ENCODE measurements around the gene RNF151. TPM values are rescaled to one million over a fixed set of nuclear protein-coding genes. Genes with fewer than 3 reads are reported as not detected.

Gene RNF151
- total and polyA plus RNA-seq, 2 of the 13 experiments (the other 11 are each of a cell fraction or from before 2014, with no cell fraction given), result not detected

DNA sequence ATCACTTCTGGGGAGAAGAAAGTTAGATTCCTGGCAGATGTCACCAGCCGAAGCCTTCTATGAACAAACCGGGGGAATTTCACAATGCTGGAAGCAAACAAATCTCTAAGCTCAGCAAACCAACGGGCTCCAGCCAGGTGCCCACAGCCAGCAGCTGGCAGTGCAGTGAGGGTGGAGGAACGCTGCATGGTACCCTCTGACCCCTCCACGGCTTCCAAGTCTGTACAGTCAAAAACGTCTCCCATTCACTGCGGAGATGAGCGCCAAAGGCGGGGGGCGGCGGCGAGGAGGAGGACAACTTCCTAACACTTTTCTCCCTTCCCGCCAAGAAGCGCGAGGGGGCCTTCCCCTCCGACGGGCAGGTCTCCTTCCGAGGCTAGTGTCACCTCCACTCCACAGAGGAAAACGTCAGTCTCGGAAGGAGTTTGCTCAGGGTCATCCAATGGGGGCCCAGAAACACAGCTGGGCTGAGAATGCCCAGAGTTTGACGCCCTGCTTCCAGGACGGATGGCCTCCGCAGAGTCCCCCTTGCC is 42.0 kb downstream of the RNF151 start (continued):
- TF ChIP-seq CHD2 (IDR thresholded peaks at IDR 0.05; ENCODE audit: low read depth, low read length), result no peak
- TF ChIP-seq ZNF333 (CRISPR knock-in tag; IDR thresholded peaks at IDR 0.05; ENCODE audit: borderline replicate concordance), result no peak
- TF ChIP-seq, protein P1, sequence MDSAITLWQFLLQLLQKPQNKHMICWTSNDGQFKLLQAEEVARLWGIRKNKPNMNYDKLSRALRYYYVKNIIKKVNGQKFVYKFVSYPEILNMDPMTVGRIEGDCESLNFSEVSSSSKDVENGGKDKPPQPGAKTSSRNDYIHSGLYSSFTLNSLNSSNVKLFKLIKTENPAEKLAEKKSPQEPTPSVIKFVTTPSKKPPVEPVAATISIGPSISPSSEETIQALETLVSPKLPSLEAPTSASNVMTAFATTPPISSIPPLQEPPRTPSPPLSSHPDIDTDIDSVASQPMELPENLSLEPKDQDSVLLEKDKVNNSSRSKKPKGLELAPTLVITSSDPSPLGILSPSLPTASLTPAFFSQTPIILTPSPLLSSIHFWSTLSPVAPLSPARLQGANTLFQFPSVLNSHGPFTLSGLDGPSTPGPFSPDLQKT (CRISPR knock-in tag; IDR thresholded peaks at IDR 0.05; ENCODE audit: borderline replicate concordance), result no peak
- no peak for TF ChIP-seq ZMYM3 (CRISPR knock-in tag; IDR thresholded peaks at IDR 0.05)
- no peak for TF ChIP-seq REXO4 (CRISPR knock-in tag; IDR thresholded peaks at IDR 0.05; ENCODE audit: borderline replicate concordance)
- TF ChIP-seq HDAC2 (CRISPR knock-in tag; IDR thresholded peaks at IDR 0.05), result 0 out of 2 replicates have a peak, but pooled peaks have one; percentile 14
- TF ChIP-seq, protein P2, sequence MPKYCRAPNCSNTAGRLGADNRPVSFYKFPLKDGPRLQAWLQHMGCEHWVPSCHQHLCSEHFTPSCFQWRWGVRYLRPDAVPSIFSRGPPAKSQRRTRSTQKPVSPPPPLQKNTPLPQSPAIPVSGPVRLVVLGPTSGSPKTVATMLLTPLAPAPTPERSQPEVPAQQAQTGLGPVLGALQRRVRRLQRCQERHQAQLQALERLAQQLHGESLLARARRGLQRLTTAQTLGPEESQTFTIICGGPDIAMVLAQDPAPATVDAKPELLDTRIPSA (CRISPR knock-in tag; IDR thresholded peaks at IDR 0.05; ENCODE audit: borderline replicate concordance), result no peak
- TF ChIP-seq SCMH1 (CRISPR knock-in tag; IDR thresholded peaks at IDR 0.05; ENCODE audit: borderline replicate concordance), result no peak
- TF ChIP-seq ZFP41 (CRISPR knock-in tag; IDR thresholded peaks at IDR 0.05; ENCODE audit: borderline replicate concordance), result no peak
- TF ChIP-seq, protein P3, sequence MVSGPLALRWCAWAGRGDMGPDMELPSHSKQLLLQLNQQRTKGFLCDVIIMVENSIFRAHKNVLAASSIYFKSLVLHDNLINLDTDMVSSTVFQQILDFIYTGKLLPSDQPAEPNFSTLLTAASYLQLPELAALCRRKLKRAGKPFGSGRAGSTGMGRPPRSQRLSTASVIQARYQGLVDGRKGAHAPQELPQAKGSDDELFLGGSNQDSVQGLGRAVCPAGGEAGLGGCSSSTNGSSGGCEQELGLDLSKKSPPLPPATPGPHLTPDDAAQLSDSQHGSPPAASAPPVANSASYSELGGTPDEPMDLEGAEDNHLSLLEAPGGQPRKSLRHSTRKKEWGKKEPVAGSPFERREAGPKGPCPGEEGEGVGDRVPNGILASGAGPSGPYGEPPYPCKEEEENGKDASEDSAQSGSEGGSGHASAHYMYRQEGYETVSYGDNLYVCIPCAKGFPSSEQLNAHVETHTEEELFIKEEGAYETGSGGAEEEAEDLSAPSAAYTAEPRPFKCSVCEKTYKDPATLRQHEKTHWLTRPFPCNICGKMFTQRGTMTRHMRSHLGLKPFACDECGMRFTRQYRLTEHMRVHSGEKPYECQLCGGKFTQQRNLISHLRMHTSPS (CRISPR knock-in tag; IDR thresholded peaks at IDR 0.05; ENCODE audit: low read depth), result peak; percentile 66
- 0 out of 2 replicates have a peak, but pooled peaks have one; percentile 34 for TF ChIP-seq ZNF605 (CRISPR knock-in tag; IDR thresholded peaks at IDR 0.05)
- no peak for TF ChIP-seq SRSF4 (IDR thresholded peaks at IDR 0.05; ENCODE audit: low read depth, low read length, poor library complexity, severe bottlenecking)
- TF ChIP-seq HOXA7 (CRISPR knock-in tag; IDR thresholded peaks at IDR 0.05), result no peak
- TF ChIP-seq RAD21 (CRISPR knock-in tag; IDR thresholded peaks at IDR 0.05), result peak; percentile 21
- TF ChIP-seq, protein P4, sequence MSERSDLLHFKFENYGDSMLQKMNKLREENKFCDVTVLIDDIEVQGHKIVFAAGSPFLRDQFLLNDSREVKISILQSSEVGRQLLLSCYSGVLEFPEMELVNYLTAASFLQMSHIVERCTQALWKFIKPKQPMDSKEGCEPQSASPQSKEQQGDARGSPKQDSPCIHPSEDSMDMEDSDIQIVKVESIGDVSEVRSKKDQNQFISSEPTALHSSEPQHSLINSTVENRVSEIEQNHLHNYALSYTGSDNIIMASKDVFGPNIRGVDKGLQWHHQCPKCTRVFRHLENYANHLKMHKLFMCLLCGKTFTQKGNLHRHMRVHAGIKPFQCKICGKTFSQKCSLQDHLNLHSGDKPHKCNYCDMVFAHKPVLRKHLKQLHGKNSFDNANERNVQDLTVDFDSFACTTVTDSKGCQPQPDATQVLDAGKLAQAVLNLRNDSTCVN (CRISPR knock-in tag; IDR thresholded peaks at IDR 0.05; ENCODE audit: borderline replicate concordance), result no peak
- peak; percentile 57; the same call in 1 of the 2 replicates for TF ChIP-seq NFKB2 (CRISPR knock-in tag; IDR thresholded peaks at IDR 0.05; ENCODE audit: borderline replicate concordance)
- TF ChIP-seq AFF4 (CRISPR knock-in tag; IDR thresholded peaks at IDR 0.05), result no peak
- no peak for TF ChIP-seq ZFP90 (CRISPR knock-in tag; IDR thresholded peaks at IDR 0.05; ENCODE audit: borderline replicate concordance)
- no peak for TF ChIP-seq SIX4 (CRISPR knock-in tag; IDR thresholded peaks at IDR 0.05)
- no peak for TF ChIP-seq KDM4B (CRISPR knock-in tag; IDR thresholded peaks at IDR 0.05)
- TF ChIP-seq ATM (IDR thresholded peaks at IDR 0.05; ENCODE audit: borderline replicate concordance), result no peak

Data from HepG2 (cell line).